Effector CD8-positive, alpha-beta T cell (primary cell): ENCODE data around the gene HOXA3.

Experiments
- DNase-seq: peaks from one replicate; lab custom pipeline; 2025; lab: John Stamatoyannopoulos, UW

HOXA3 gene

GRCh38 chr7:27166531-27167505 lies 14.4 kb upstream of the HOXA3 start:
- DNase-seq: no peak

GRCh38 chr7:27165996-27166530 lies 13.7 kb upstream of the HOXA3 start:
- no peak for DNase-seq

GRCh38 chr7:27165089-27165995 lies 13.0 kb upstream of the HOXA3 start, which contains the start of gene HOXA9:
Gene HOXA9 (minus strand): TSS chr7:27165537. CDS start chr7:27165457, 80 bp downstream.
- no peak for DNase-seq

GRCh38 chr7:27164367-27165088 lies 12.1 kb upstream of the HOXA3 start:
- no peak for DNase-seq

- no peak for DNase-seq
Measured at GRCh38 chr7:27164045-27164366, 11.6 kb upstream of the HOXA3 start.

- DNase-seq: no peak
Measured at GRCh38 chr7:27163288-27164044, 11.1 kb upstream of the HOXA3 start.

GRCh38 chr7:27162561-27163287 lies 10.3 kb upstream of the HOXA3 start:
- no peak for DNase-seq

GRCh38 chr7:27161721-27162560 lies 9.6 kb upstream of the HOXA3 start:
- DNase-seq: no peak

GRCh38 chr7:27161214-27161720 lies 8.9 kb upstream of the HOXA3 start:
- DNase-seq: no peak

GRCh38 chr7:27160546-27161213 lies 8.3 kb upstream of the HOXA3 start:
- peak; percentile 79 for DNase-seq

GRCh38 chr7:27160145-27160545 lies 7.8 kb upstream of the HOXA3 start:
- DNase-seq: no peak

GRCh38 chr7:27159266-27160144 lies 7.1 kb upstream of the HOXA3 start:
- no peak for DNase-seq

- no peak for DNase-seq
Measured at GRCh38 chr7:27158436-27159265, 6.3 kb upstream of the HOXA3 start.

- DNase-seq: no peak
Measured at GRCh38 chr7:27157702-27158431, 5.5 kb upstream of the HOXA3 start.

- DNase-seq: no peak
Measured at GRCh38 chr7:27156916-27157701, 4.7 kb upstream of the HOXA3 start.
